HepG2 (cell line): ENCODE measurements around the gene MAP3K5. TPM values are rescaled to one million over a fixed set of nuclear protein-coding genes. Genes with fewer than 3 reads are reported as not detected.

Source experiments
- ATAC-seq: fragments of 200-7000 bp; cut with Tn5 transposase; 3 replicates; pipeline ENCODE4 v1.9.1; 2020; ENCODE audit warnings: mild to moderate bottlenecking, moderate library complexity
- BruUV-seq: library from RNA; stranded (reverse); fragments of 400-500 nt; replicated peaks from 2 replicates; lab custom pipeline; 2021; lab: Mats Ljungman, UMichigan
- CTCF ChIA-PET: fragments of 300-600 bp; formaldehyde crosslinking; extraction: SDS; loops from one replicate; lab custom pipeline; 2021; ENCODE audit warnings: low total read pairs, inconsistent platforms, low intra/inter-chr PET ratio; lab: Yijun Ruan, JAX
- POLR2A ChIA-PET: fragments of 350-600 bp; sonication (Branson Sonifier 250); formaldehyde crosslinking; loops from one replicate; lab custom pipeline; 2020; ENCODE audit warnings: antibody characterized with exemption, inconsistent platforms; lab: Yijun Ruan, JAX
- DNase-seq: peaks from one replicate; pipeline ENCODE4 v3.0.0-alpha.2; 2015; ENCODE audit warnings: low spot score
- FAIRE-seq: peaks from 3 replicates; lab custom pipeline; 2011; peaks lifted over from hg19 to GRCh38; lab: Jason Lieb, UNC
- H2AFZ ChIP-seq: one replicate; pipeline ENCODE4 v1.6.1; 2011; ENCODE audit warnings: low read length, inconsistent platforms
- H3K27ac ChIP-seq: fragments of 300-600 bp; 3 replicates; pipeline ENCODE4 v1.8.0; 2011; ENCODE audit warnings: mixed run types, mild to moderate bottlenecking, mixed read lengths, low read length, inconsistent platforms; ENCODE audit not compliant: insufficient read depth; ENCODE audit errors: extremely low read length
- H3K27me3 ChIP-seq, 2 experiments: fragments of 200-600 bp in 1 of 2; 2 replicates in 1 of 2; 3 replicates in 1 of 2; pipeline versions ENCODE4 v1.6.0 to v1.8.0; 2011; ENCODE audit warnings: low read length in 2 of 2, mild to moderate bottlenecking in 2 of 2, moderate library complexity in 2 of 2, inconsistent platforms in 1 of 2; ENCODE audit not compliant: insufficient read depth in 2 of 2, control insufficient read depth in 1 of 2
- H3K36me3 ChIP-seq, 2 experiments: fragments of 200-600 bp in 1 of 2; replicated peaks in 1 of 2; 2 replicates in 1 of 2; 3 replicates in 1 of 2; pipeline versions ENCODE4 v1.5.1 to v1.8.0; 2011; ENCODE audit warnings: low read length in 2 of 2, inconsistent platforms in 1 of 2; ENCODE audit not compliant: insufficient read depth in 2 of 2, control insufficient read depth in 1 of 2
- H3K4me1 ChIP-seq: 2 replicates; pipeline ENCODE4 v1.5.1; 2012; ENCODE audit warnings: low read length, inconsistent platforms; ENCODE audit not compliant: insufficient read depth
- H3K4me2 ChIP-seq: 2 replicates; pipeline ENCODE4 v1.6.0; 2011; ENCODE audit warnings: low read depth, low read length, inconsistent platforms
- H3K4me3 ChIP-seq, 3 experiments: fragments of 200-600 bp in 1 of 3; sonication (generic), shearing (Covaris generic) in 1 of 3; replicated peaks in 1 of 3; 2 replicates each; pipeline ENCODE4 v1.5.1; 2011 to 2016; ENCODE audit warnings: low read length in 3 of 3, inconsistent platforms in 2 of 3, low read depth in 2 of 3, mild to moderate bottlenecking in 2 of 3, control low read depth in 1 of 3, mixed read lengths in 1 of 3; ENCODE audit not compliant: insufficient read depth in 1 of 3
- H3K79me2 ChIP-seq: one replicate; pipeline ENCODE4 v1.6.1; 2011; ENCODE audit warnings: low read length, inconsistent platforms; ENCODE audit not compliant: insufficient read depth
- H3K9ac ChIP-seq: 2 replicates; pipeline ENCODE4 v1.6.0; 2011; ENCODE audit warnings: mild to moderate bottlenecking, low read depth, low read length, inconsistent platforms; ENCODE audit not compliant: insufficient read depth
- H3K9me3 ChIP-seq: 2 replicates; pipeline ENCODE4 v1.5.1; 2012; ENCODE audit warnings: mild to moderate bottlenecking, low read length
- H4K20me1 ChIP-seq: 2 replicates; pipeline ENCODE4 v1.6.0; 2011; ENCODE audit warnings: inconsistent platforms, mild to moderate bottlenecking, low read length, moderate library complexity; ENCODE audit not compliant: insufficient read depth
- CREB1 ChIP-seq, 2 experiments: fragments of 450-650 bp in 1 of 2; IDR thresholded peaks; 2 replicates each; pipeline ENCODE4 v1.6.1; 2016 to 2017; ENCODE audit warnings: control low read depth in 1 of 2, mild to moderate bottlenecking in 1 of 2, missing compliant biosample characterization in 1 of 2, missing genetic modification characterization in 1 of 2
- HDAC6 ChIP-seq: fragments of 200-600 bp; sonication (generic); IDR thresholded peaks from 2 replicates; pipeline ENCODE4 v1.7.0; 2017; ENCODE audit warnings: mild to moderate bottlenecking, antibody characterized with exemption, low read length, low read depth
- ZFP36 ChIP-seq: fragments of 150-350 bp; IDR thresholded peaks from 2 replicates; pipeline ENCODE4 v1.6.1; 2018; ENCODE audit warnings: borderline replicate concordance, low read length, low read depth; ENCODE audit not compliant: partially characterized antibody
- ZNF850 ChIP-seq: sonication (generic); formaldehyde crosslinking; conservative IDR thresholded peaks from 2 replicates; pipeline ENCODE4 v1.9.0; 2021; ENCODE audit warnings: mild to moderate bottlenecking, missing genetic modification reagents
- WGBS: methylation state at CpG from one replicate; pipeline ENCODE4 v1.1.6; 2017; ENCODE audit warnings: low lambda C conversion rate; 5-methylcytosine and 5-hydroxymethylcytosine counted together
- in situ Hi-C: cut with HindIII; loops from 2 replicates; pipeline ENCODE4 v1.10.0; 2017; ENCODE audit warnings: low pct_unique_long_range_greater_than_20kb; ENCODE audit not compliant: extremely low pct_ligation_motif_present
- intact Hi-C: fragments of 100-400 bp; cut with micrococcal nuclease; formaldehyde crosslinking; loops from one replicate; pipeline ENCODE4 v1.10.0; 2022; ENCODE audit not compliant: unreplicated experiment
- polyA plus RNA-seq, 8 experiments: library from polyadenylated mRNA; depleted of rRNA in 3 of 8; stranded (reverse) in 7 of 8; unstranded in 1 of 8; fragments of >200 nt; fragmentation: Illumina TruSeq in 4 of 8; extraction: Trizol in 4 of 8; gene quantifications; 2 replicates each; pipeline versions ENCODE4 v1.2.1 to v1.2.3, GENCODE V29; 2011 to 2016; ENCODE audit warnings: low read depth in 4 of 8, missing spikeins in 1 of 8, mixed read lengths in 1 of 8; ENCODE audit not compliant: insufficient read depth in 1 of 8
- total RNA-seq, 5 experiments: library from RNA; depleted of rRNA; stranded (reverse); fragments of >200 nt; fragmentation: Illumina TruSeq; extraction: Trizol; gene quantifications; 2 replicates each; pipeline ENCODE4 v1.2.3, GENCODE V29; 2016; ENCODE audit warnings: low read depth in 1 of 5

The MAP3K5 gene
- total and polyA plus RNA-seq, 2 of the 13 experiments (the other 11 are each of a cell fraction or from before 2014, with no cell fraction given), result not detected

GRCh38 chr6:136651982-136652381, 140.3 kb downstream of the MAP3K5 start:
- 15% methylated on average over 2 of the region's 2 CpGs for WGBS
- FAIRE-seq (no peak), ATAC-seq (no peak), DNase-seq (no peak)
- Histone ChIP-seq H2AFZ (no peak overlapping the region), H3K9ac (no peak overlapping the region), H3K27me3 (peaks cover 0 to 2% of the 10 kb centered on the region in 2 experiments; a peak in 1 of 5 replicates), H3K4me2 (no peak overlapping the region), H3K27ac (no peak overlapping the region), H4K20me1 (no peaks in the 10 kb centered on the region), H3K36me3 (no peaks in the 10 kb centered on the region), H3K79me2 (no peaks in the 10 kb centered on the region), H3K9me3 (no peaks in the 10 kb centered on the region), H3K4me1 (no peaks in the 10 kb centered on the region), H3K4me3 (no peak overlapping the region)
- ChIA-PET CTCF (no interaction called here), POLR2A (no interaction called here)
- TF ChIP-seq ZFP36, result no peak
- no peak for TF ChIP-seq ZNF850
- BruUV-seq, result no TSS peak
- intact Hi-C loops, result no loop called here
- in situ Hi-C loops, result no loop called here

DNA sequence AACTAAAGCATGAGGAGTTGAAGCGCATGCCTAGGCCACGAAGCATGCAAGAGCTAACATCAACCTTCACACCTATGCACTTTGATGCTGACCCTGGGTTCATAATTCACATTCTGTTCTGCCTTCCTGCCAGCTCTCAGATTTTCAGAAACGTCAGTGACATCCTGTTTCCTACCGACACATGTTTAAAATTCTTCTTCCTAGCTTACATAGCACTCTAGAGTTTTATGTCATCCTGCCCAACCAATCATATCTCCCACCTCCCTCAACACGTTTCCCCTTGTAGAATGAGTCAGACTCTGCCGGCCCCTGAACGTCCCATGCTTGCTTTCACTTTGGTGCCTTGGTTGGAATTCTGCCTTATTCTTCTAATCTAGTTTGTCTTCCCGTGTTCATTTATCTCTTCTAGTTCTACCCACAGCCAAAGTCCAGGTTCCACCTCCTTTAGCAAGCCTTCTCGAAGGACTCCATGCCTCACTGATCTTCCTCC, 144.9 kb downstream of the MAP3K5 start:
- no peak for FAIRE-seq
- H3K27ac ChIP-seq, result no peak overlapping the region
- H3K4me2 ChIP-seq, result peak overlapping the region; percentile 26; the same call in 1 of the 2 replicates
- no peaks in the 10 kb centered on the region for H3K4me1 ChIP-seq
- no peaks in the 10 kb centered on the region for H4K20me1 ChIP-seq
- intact Hi-C loops, result no loop called here
- TF ChIP-seq HDAC6 (no peak), CREB1 (IDR thresholded peaks at IDR 0.05) (0 out of 2 replicates have a peak, but pooled peaks have one; percentile 2), CREB1 (CRISPR knock-in tag; IDR thresholded peaks at IDR 0.05) (no peak)
- H3K4me3 ChIP-seq, result no peak overlapping the region
- no peaks in the 10 kb centered on the region for H3K79me2 ChIP-seq
- H3K9ac ChIP-seq, result no peak overlapping the region
- no peaks in the 10 kb centered on the region; a peak in 1 of 5 replicates for H3K27me3 ChIP-seq
- H3K9me3 ChIP-seq, result no peaks in the 10 kb centered on the region
- H3K36me3 ChIP-seq, result no peaks in the 10 kb centered on the region
- no peak for DNase-seq
- no TSS peak for BruUV-seq
- ChIA-PET CTCF (no interaction called here), POLR2A (no interaction called here)
- no peak overlapping the region for H2AFZ ChIP-seq
- ATAC-seq, result no peak
- in situ Hi-C loops, result loop anchor here (10.0 to 25.0 kb wide), 2 partner anchors 265 to 997 kb away; partner anchors contain the start of gene SLC35D3
- 19% methylated on average over 9 of the region's 9 CpGs for WGBS
